Calu3 (cell line): Measurements from ENCODE around the gene DEGS2. TPM values are rescaled to one million over a fixed set of nuclear protein-coding genes. Genes with fewer than 3 reads are reported as not detected.

Experiments
- BruUV-seq: library from RNA; stranded (reverse); fragments of 400-500 nt; replicated peaks from 2 replicates; lab custom pipeline; 2021; lab: Mats Ljungman, UMichigan
- CTCF ChIA-PET: fragments of 300-600 bp; sonication (Branson Sonifier 250); formaldehyde crosslinking; loops from one replicate; lab custom pipeline; 2022; ENCODE audit warnings: antibody characterized with exemption; lab: Charles Lee
- DNase-seq: peaks from one replicate; pipeline ENCODE4 v3.0.0; 2022
- H3K27ac Mint-ChIP-seq: one replicate; pipeline ENCODE4 v1.8.0; 2022; ENCODE audit warnings: mixed read lengths; ENCODE audit not compliant: unreplicated experiment
- H3K27me3 Mint-ChIP-seq: one replicate; pipeline ENCODE4 v1.8.0; 2022; ENCODE audit warnings: mixed read lengths; ENCODE audit not compliant: unreplicated experiment
- H3K36me3 Mint-ChIP-seq: one replicate; pipeline ENCODE4 v1.8.0; 2022; ENCODE audit warnings: mild to moderate bottlenecking, moderate library complexity, mixed read lengths; ENCODE audit not compliant: insufficient read depth, unreplicated experiment
- H3K4me1 Mint-ChIP-seq: one replicate; pipeline ENCODE4 v1.8.0; 2022; ENCODE audit warnings: mild to moderate bottlenecking, low read depth, mixed read lengths; ENCODE audit not compliant: unreplicated experiment
- H3K4me3 Mint-ChIP-seq: one replicate; pipeline ENCODE4 v1.8.0; 2022; ENCODE audit warnings: mild to moderate bottlenecking, low read depth, moderate library complexity, mixed read lengths; ENCODE audit not compliant: unreplicated experiment
- H3K9me3 Mint-ChIP-seq: one replicate; pipeline ENCODE4 v1.8.0; 2022; ENCODE audit warnings: low read depth, mixed read lengths; ENCODE audit not compliant: unreplicated experiment
- CTCF ChIP-seq: fragments of 200-600 bp; IDR thresholded peaks from one replicate; pipeline ENCODE4 v1.8.0; 2022; ENCODE audit warnings: antibody characterized with exemption; ENCODE audit not compliant: unreplicated experiment
- intact Hi-C: fragments of 100-400 bp; cut with micrococcal nuclease; formaldehyde crosslinking; loops from one replicate; pipeline ENCODE4 v1.10.0; 2022; ENCODE audit not compliant: unreplicated experiment
- total RNA-seq: library from RNA; stranded (reverse); gene quantifications from 2 replicates; pipeline ENCODE4 v1.2.3, GENCODE V29; 2022

Gene DEGS2
- total RNA-seq, 1 experiment from 2014 or later, result 2.5 TPM

- no TSS peak for BruUV-seq
- H3K4me1 Mint-ChIP-seq, result peaks cover 16% of the 10 kb centered on the region
- no peak for TF ChIP-seq CTCF
- DNase-seq, result no peak
- H3K4me3 Mint-ChIP-seq, result no peak overlapping the region
- CTCF ChIA-PET, result no interaction called here
- H3K36me3 Mint-ChIP-seq, result no peaks in the 10 kb centered on the region
- no peaks in the 10 kb centered on the region for H3K27me3 Mint-ChIP-seq
- H3K9me3 Mint-ChIP-seq, result no peaks in the 10 kb centered on the region
- intact Hi-C loops, result no loop called here
- no peak overlapping the region for H3K27ac Mint-ChIP-seq
These were observed 53.0 kb downstream of the DEGS2 start for GRCh38 chr14:100106250-100107112.

- H3K27ac Mint-ChIP-seq, result no peak overlapping the region
- no peaks in the 10 kb centered on the region for H3K9me3 Mint-ChIP-seq
These were observed 53.9 kb downstream of the DEGS2 start for GRCh38 chr14:100105357-100106169.

GRCh38 chr14:100104523-100105300 is 54.7 kb downstream of the DEGS2 start:
- CTCF ChIA-PET, result interaction anchor here (1.0 kb wide), 1 partner anchor 10 kb away, joined by 5 read pairs; no protein-coding TSS in a partner anchor
- Mint-ChIP-seq H3K9me3 (no peaks in the 10 kb centered on the region), H3K4me1 (peaks cover 16% of the 10 kb centered on the region), H3K27me3 (no peaks in the 10 kb centered on the region), H3K27ac (no peak overlapping the region), H3K36me3 (no peaks in the 10 kb centered on the region), H3K4me3 (no peak overlapping the region)
- BruUV-seq, result no TSS peak
- no peak for TF ChIP-seq CTCF
- no peak for DNase-seq
- intact Hi-C loops, result no loop called here

More at GRCh38 chr14:100105357-100106169, 53.9 kb downstream of the DEGS2 start:
- BruUV-seq, result no TSS peak
- CTCF ChIA-PET, result no interaction called here
- no peak for DNase-seq
- intact Hi-C loops, result no loop called here
- H3K4me3 Mint-ChIP-seq, result no peak overlapping the region
- no peak for TF ChIP-seq CTCF
- peaks cover 16% of the 10 kb centered on the region for H3K4me1 Mint-ChIP-seq
- H3K27me3 Mint-ChIP-seq, result no peaks in the 10 kb centered on the region
- H3K36me3 Mint-ChIP-seq, result no peaks in the 10 kb centered on the region

GRCh38 chr14:100104006-100104352 is 55.5 kb downstream of the DEGS2 start:
- CTCF ChIA-PET, result interaction anchor here (1.0 kb wide), 1 partner anchor 10 kb away, joined by 5 read pairs; no protein-coding TSS in a partner anchor
- Mint-ChIP-seq H3K9me3 (no peaks in the 10 kb centered on the region), H3K27ac (no peak overlapping the region), H3K27me3 (no peaks in the 10 kb centered on the region), H3K36me3 (no peaks in the 10 kb centered on the region), H3K4me1 (peaks cover 11% of the 10 kb centered on the region), H3K4me3 (no peak overlapping the region)
- intact Hi-C loops, result no loop called here
- BruUV-seq, result no TSS peak
- no peak for DNase-seq
- TF ChIP-seq CTCF, result no peak
